Right ventricle myocardium inferior (tissue), 1 donor: ENCODE data around the gene ENPP6. TPM values are rescaled to one million over a fixed set of nuclear protein-coding genes. Genes with fewer than 3 reads are reported as not detected.

ENCODE experiments used
- ATAC-seq: fragments of 200-7000 bp; cut with Tn5 transposase; one replicate; pipeline ENCODE4 v1.9.1; 2020; ENCODE audit warnings: mild to moderate bottlenecking, moderate library complexity
- DNase-seq: peaks from one replicate; pipeline ENCODE4 v3.0.0; 2021; ENCODE audit errors: missing footprints
- intact Hi-C: fragments of 100-400 bp; cut with DNase I; formaldehyde crosslinking; loops from one replicate; pipeline ENCODE4 v1.11.0; 2022
- total RNA-seq: library from RNA; stranded (reverse); fragmentation: NEBNext Ultra II Directional; extraction: Animal tissue kit (Norgen Biotek cat#: 25700); gene quantifications from one replicate; pipeline ENCODE4 v1.2.1, GENCODE V29; 2021
- donor health status: DM: no; HTN: yes; CAD: no; lungs with severe emphysema.

Gene ENPP6
- total RNA-seq, 1 donor from 2014 or later, result 0.11 TPM

- intact Hi-C loops, result no loop called here
- ATAC-seq, result no peak
- DNase-seq, result no peak
Observed at GRCh38 chr4:184099000-184099399, 118.7 kb downstream of the ENPP6 start.

- DNase-seq (no peak), ATAC-seq (no peak)
- intact Hi-C loops, result no loop called here
Observed at GRCh38 chr4:184097815-184098214, 119.9 kb downstream of the ENPP6 start.

GRCh38 chr4:184097241-184097605 is 120.5 kb downstream of the ENPP6 start:
- ATAC-seq (no peak), DNase-seq (no peak)
- intact Hi-C loops, result no loop called here

GRCh38 chr4:184096561-184097240 is 121.0 kb downstream of the ENPP6 start:
- no peak for ATAC-seq
- no peak for DNase-seq
- intact Hi-C loops, result no loop called here

GRCh38 chr4:184094532-184095159 is 123.0 kb downstream of the ENPP6 start:
- ATAC-seq, result no peak

GRCh38 chr4:184091986-184092385 is 125.7 kb downstream of the ENPP6 start:
- no peak for DNase-seq
- ATAC-seq, result no peak
- intact Hi-C loops, result no loop called here

More at GRCh38 chr4:184094532-184095159, 123.0 kb downstream of the ENPP6 start:
- DNase-seq, result no peak
- intact Hi-C loops, result no loop called here

- DNase-seq (no peak), ATAC-seq (no peak)
- intact Hi-C loops, result no loop called here
Observed at GRCh38 chr4:184090571-184090970, 127.1 kb downstream of the ENPP6 start.

GRCh38 chr4:184080674-184081073 is 137.0 kb downstream of the ENPP6 start:
- intact Hi-C loops, result no loop called here
- ATAC-seq (no peak), DNase-seq (no peak)

GRCh38 chr4:184074677-184075388 is 142.8 kb downstream of the ENPP6 start:
- DNase-seq (no peak), ATAC-seq (no peak)
- intact Hi-C loops, result no loop called here

GRCh38 chr4:184067931-184068554 is 149.6 kb downstream of the ENPP6 start:
- ATAC-seq (no peak), DNase-seq (no peak)
- intact Hi-C loops, result no loop called here

- ATAC-seq, result no peak
Observed at GRCh38 chr4:184066584-184067300, 150.9 kb downstream of the ENPP6 start.

GRCh38 chr4:184064877-184065276 is 152.8 kb downstream of the ENPP6 start:
- no peak for ATAC-seq
- intact Hi-C loops, result no loop called here
- DNase-seq, result no peak

More at GRCh38 chr4:184066584-184067300, 150.9 kb downstream of the ENPP6 start:
- no peak for DNase-seq
- intact Hi-C loops, result no loop called here

GRCh38 chr4:184062769-184063168 is 154.9 kb downstream of the ENPP6 start:
- ATAC-seq (no peak), DNase-seq (no peak)
- intact Hi-C loops, result no loop called here

GRCh38 chr4:184061582-184061981 is 156.1 kb downstream of the ENPP6 start:
- DNase-seq (no peak), ATAC-seq (no peak)
- intact Hi-C loops, result no loop called here

GRCh38 chr4:184059099-184059498 is 158.6 kb downstream of the ENPP6 start:
- DNase-seq, result no peak
- ATAC-seq, result peak; percentile 44
- intact Hi-C loops, result no loop called here

- ATAC-seq, result no peak
- DNase-seq, result no peak
- intact Hi-C loops, result no loop called here
Observed at GRCh38 chr4:184058026-184058425, 159.6 kb downstream of the ENPP6 start.

GRCh38 chr4:184056877-184057276 is 160.8 kb downstream of the ENPP6 start:
- intact Hi-C loops, result no loop called here
- no peak for DNase-seq
- no peak for ATAC-seq

GRCh38 chr4:184053434-184053833 is 164.2 kb downstream of the ENPP6 start:
- ATAC-seq (no peak), DNase-seq (no peak)
- intact Hi-C loops, result no loop called here

- intact Hi-C loops, result no loop called here
- no peak for ATAC-seq
- no peak for DNase-seq
Observed at GRCh38 chr4:184052616-184053015, 165.1 kb downstream of the ENPP6 start.
